DMS53 treated with DMSO at 0.1 percent for 48 hours (cell line): ENCODE data around the gene C6.
A peak's percentile ranks its signal among the peaks of the same experiment; 100 is the strongest.

Experiments used
- DNase-seq: peaks from one replicate; lab custom pipeline; 2025; ENCODE audit not compliant: unreplicated experiment; lab: John Stamatoyannopoulos, UW

Gene C6

GRCh38 chr5:41127967-41128690 is 85.2 kb downstream of the C6 start:
- no peak for DNase-seq

- no peak for DNase-seq
Measured at GRCh38 chr5:41122459-41122858, 90.9 kb downstream of the C6 start.

GRCh38 chr5:41120600-41120999 is 92.7 kb downstream of the C6 start:
- DNase-seq = no peak

- DNase-seq = no peak
Measured at GRCh38 chr5:41118177-41118576, 95.2 kb downstream of the C6 start.

GRCh38 chr5:41115281-41115680 is 98.1 kb downstream of the C6 start:
- DNase-seq = no peak

GRCh38 chr5:41112486-41113455 is 100.6 kb downstream of the C6 start:
- no peak for DNase-seq

GRCh38 chr5:41109186-41109585 is 104.1 kb downstream of the C6 start:
- no peak for DNase-seq

- no peak for DNase-seq
Measured at GRCh38 chr5:41102341-41102740, 111.0 kb downstream of the C6 start.

- DNase-seq = no peak
Measured at GRCh38 chr5:41097642-41098041, 115.7 kb downstream of the C6 start.

GRCh38 chr5:41095324-41096101 is 117.8 kb downstream of the C6 start:
- DNase-seq = peak; percentile 21

- peak; percentile 21 for DNase-seq
Measured at GRCh38 chr5:41094871-41095270, 118.5 kb downstream of the C6 start.

GRCh38 chr5:41093803-41094202 is 119.5 kb downstream of the C6 start:
- DNase-seq = no peak
